ENCODE results near the gene GYS1.

DNA sequence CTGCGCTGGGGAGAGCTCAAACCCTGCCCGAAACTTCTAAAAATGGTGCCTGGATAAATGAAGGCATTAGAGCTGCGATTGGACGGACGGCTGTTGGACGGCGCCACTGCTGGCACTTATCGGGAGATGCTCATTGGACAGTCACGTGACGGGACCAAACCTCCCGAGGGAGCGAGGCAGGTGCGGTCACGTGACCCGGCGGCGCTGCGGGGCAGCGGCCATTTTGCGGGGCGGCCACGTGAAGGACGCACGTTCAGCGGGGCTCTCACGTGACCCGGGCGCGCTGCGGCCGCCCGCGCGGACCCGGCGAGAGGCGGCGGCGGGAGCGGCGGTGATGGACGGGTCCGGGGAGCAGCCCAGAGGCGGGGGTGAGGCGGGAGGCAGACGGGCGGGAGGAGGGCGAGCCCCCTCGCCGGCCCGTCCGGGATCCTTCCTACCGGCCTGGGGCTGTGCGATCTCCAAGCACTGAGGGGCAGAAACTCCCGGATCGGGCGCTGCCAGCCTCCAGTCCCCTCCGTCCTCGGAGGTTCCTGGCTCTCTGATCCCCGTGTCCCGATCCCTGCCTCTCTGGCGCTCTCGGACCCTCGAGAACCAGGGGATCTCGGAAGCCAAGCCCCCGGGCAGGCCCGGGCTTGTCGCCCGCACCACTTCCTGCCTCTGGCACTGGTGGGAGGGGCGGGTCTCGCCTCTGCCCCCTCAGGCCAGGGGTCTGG lies 38.4 kb downstream of the GYS1 start, which contains the start of gene BAX:
- TF ChIP-seq, protein P1, sequence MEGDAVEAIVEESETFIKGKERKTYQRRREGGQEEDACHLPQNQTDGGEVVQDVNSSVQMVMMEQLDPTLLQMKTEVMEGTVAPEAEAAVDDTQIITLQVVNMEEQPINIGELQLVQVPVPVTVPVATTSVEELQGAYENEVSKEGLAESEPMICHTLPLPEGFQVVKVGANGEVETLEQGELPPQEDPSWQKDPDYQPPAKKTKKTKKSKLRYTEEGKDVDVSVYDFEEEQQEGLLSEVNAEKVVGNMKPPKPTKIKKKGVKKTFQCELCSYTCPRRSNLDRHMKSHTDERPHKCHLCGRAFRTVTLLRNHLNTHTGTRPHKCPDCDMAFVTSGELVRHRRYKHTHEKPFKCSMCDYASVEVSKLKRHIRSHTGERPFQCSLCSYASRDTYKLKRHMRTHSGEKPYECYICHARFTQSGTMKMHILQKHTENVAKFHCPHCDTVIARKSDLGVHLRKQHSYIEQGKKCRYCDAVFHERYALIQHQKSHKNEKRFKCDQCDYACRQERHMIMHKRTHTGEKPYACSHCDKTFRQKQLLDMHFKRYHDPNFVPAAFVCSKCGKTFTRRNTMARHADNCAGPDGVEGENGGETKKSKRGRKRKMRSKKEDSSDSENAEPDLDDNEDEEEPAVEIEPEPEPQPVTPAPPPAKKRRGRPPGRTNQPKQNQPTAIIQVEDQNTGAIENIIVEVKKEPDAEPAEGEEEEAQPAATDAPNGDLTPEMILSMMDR (IDR thresholded peaks at IDR 0.05) = no peak
- TF ChIP-seq EZH2 (IDR thresholded peaks at IDR 0.05) = no peak

Data from neural progenitor cell (in vitro differentiated cells).